Liver (tissue), 9 donors: ENCODE results near the gene ITGA7. TPM values are rescaled to one million over a fixed set of nuclear protein-coding genes. Genes with fewer than 3 reads are reported as not detected.

Source experiments
- DNase-seq: peaks from one replicate; pipeline ENCODE4 v3.0.0-alpha.2; 2017; ENCODE audit warnings: low spot score
- H3K27ac ChIP-seq, 2 donors: one replicate each; pipeline ENCODE4 v1.7.0; 2013; ENCODE audit warnings: inconsistent platforms in 2 of 2, low read length in 2 of 2, control low read depth in 1 of 2, low read depth in 1 of 2, mild to moderate bottlenecking in 1 of 2
- H3K27me3 ChIP-seq, 4 donors: one replicate each; pipeline versions ENCODE4 v1.6.1 to v1.7.0; 2013; ENCODE audit warnings: low read length in 3 of 4, inconsistent platforms in 1 of 4, mild to moderate bottlenecking in 1 of 4, moderate library complexity in 1 of 4; ENCODE audit not compliant: control insufficient read depth in 4 of 4, insufficient read depth in 4 of 4
- H3K36me3 ChIP-seq, 4 donors: one replicate each; pipeline versions ENCODE4 v1.6.1 to v1.7.0; 2013; ENCODE audit warnings: low read length in 3 of 4, mild to moderate bottlenecking in 3 of 4, low read depth in 1 of 4, moderate library complexity in 1 of 4; ENCODE audit not compliant: control insufficient read depth in 4 of 4, insufficient read depth in 3 of 4
- H3K4me1 ChIP-seq, 4 donors: one replicate each; pipeline versions ENCODE4 v1.6.1 to v1.7.0; 2013; ENCODE audit warnings: low read length in 3 of 4, mild to moderate bottlenecking in 3 of 4, moderate library complexity in 1 of 4; ENCODE audit not compliant: control insufficient read depth in 4 of 4, insufficient read depth in 4 of 4
- H3K4me3 ChIP-seq, 3 donors: one replicate each; pipeline versions ENCODE4 v1.6.1 to v1.7.0; 2013; ENCODE audit warnings: low read length in 3 of 3, control low read depth in 1 of 3, low read depth in 1 of 3, mild to moderate bottlenecking in 1 of 3
- H3K9ac ChIP-seq, 2 donors: one replicate each; pipeline ENCODE4 v1.7.0; 2013; ENCODE audit warnings: low read length in 2 of 2, mild to moderate bottlenecking in 2 of 2, moderate library complexity in 2 of 2, control low read depth in 1 of 2, low read depth in 1 of 2
- H3K9me3 ChIP-seq, 4 donors: one replicate each; pipeline versions ENCODE4 v1.6.1 to v1.7.0; 2013; ENCODE audit warnings: low read length in 3 of 4; ENCODE audit not compliant: control insufficient read depth in 4 of 4
- ATF3 ChIP-seq: IDR thresholded peaks from 2 replicates; pipeline ENCODE4 v1.6.1; 2016; ENCODE audit warnings: antibody characterized with exemption
- EGR1 ChIP-seq, 2 donors: IDR thresholded peaks; 2 replicates each; pipeline ENCODE4 v1.6.1; 2016 to 2018; ENCODE audit warnings: antibody characterized with exemption in 2 of 2, low read depth in 2 of 2
- FOXA1 ChIP-seq: IDR thresholded peaks from 2 replicates; pipeline ENCODE4 v1.6.1; 2016; ENCODE audit warnings: antibody characterized with exemption
- FOXA2 ChIP-seq: IDR thresholded peaks from 2 replicates; pipeline ENCODE4 v1.6.1; 2016; ENCODE audit warnings: antibody characterized with exemption
- GABPA ChIP-seq, 2 donors: IDR thresholded peaks in 1 of 2; conservative IDR thresholded peaks in 1 of 2; 2 replicates each; pipeline ENCODE4 v1.6.1; 2016; ENCODE audit warnings: antibody characterized with exemption in 2 of 2, mild to moderate bottlenecking in 1 of 2, moderate library complexity in 1 of 2
- HNF4A ChIP-seq, 2 donors: conservative IDR thresholded peaks; 2 replicates each; pipeline ENCODE4 v1.6.1; 2016; ENCODE audit warnings: antibody characterized with exemption in 2 of 2, mild to moderate bottlenecking in 2 of 2
- HNF4G ChIP-seq: IDR thresholded peaks from 2 replicates; pipeline ENCODE4 v1.6.1; 2016; ENCODE audit warnings: antibody characterized with exemption
- JUND ChIP-seq, 2 donors: IDR thresholded peaks; 2 replicates each; pipeline ENCODE4 v1.6.1; 2016; ENCODE audit warnings: antibody characterized with exemption in 2 of 2
- NR2F2 ChIP-seq: IDR thresholded peaks from 2 replicates; pipeline ENCODE4 v1.6.1; 2016; ENCODE audit warnings: antibody characterized with exemption
- RAD21 ChIP-seq, 2 donors: IDR thresholded peaks; 2 replicates each; pipeline ENCODE4 v1.6.1; 2016; ENCODE audit warnings: antibody characterized with exemption in 2 of 2, mild to moderate bottlenecking in 2 of 2
- REST ChIP-seq: IDR thresholded peaks from 2 replicates; pipeline ENCODE4 v1.6.1; 2016; ENCODE audit warnings: antibody characterized with exemption, mild to moderate bottlenecking
- RXRA ChIP-seq, 2 donors: IDR thresholded peaks; 2 replicates each; pipeline ENCODE4 v1.6.1; 2017 to 2018; ENCODE audit warnings: antibody characterized with exemption in 2 of 2, mild to moderate bottlenecking in 1 of 2
- TAF1 ChIP-seq: conservative IDR thresholded peaks from 2 replicates; pipeline ENCODE4 v1.6.1; 2016; ENCODE audit warnings: antibody characterized with exemption, mild to moderate bottlenecking
- YY1 ChIP-seq: IDR thresholded peaks from 2 replicates; pipeline ENCODE4 v1.6.1; 2016; ENCODE audit warnings: antibody characterized with exemption, mild to moderate bottlenecking
- WGBS: extraction: QIAGEN DNeasy Blood & Tissue Kit; methylation state at CpG from one replicate; pipeline ENCODE4 v1.1.7; 2013; 5-methylcytosine and 5-hydroxymethylcytosine counted together
- polyA plus RNA-seq, 2 donors: library from polyadenylated mRNA; stranded (reverse) in 1 of 2; unstranded in 1 of 2; fragments of 200-250 nt in 1 of 2; fragments of >200 nt in 1 of 2; fragmentation: Nextera tagmentation in 1 of 2; extraction: Ambion mirVana in 1 of 2; gene quantifications; one replicate each; pipeline versions ENCODE4 v1.2.1 to v1.2.3, GENCODE V29; 2013 to 2015
- total RNA-seq, 2 donors: library from RNA; depleted of rRNA; stranded (reverse); fragments of >200 nt; gene quantifications; one replicate each; pipeline ENCODE4 v1.2.3, GENCODE V29; 2014
- donor health status: healthy.
- donor health status: healthy.
- donor health status: healthy.
- donor health status: healthy.
- donor health status: healthy.

Gene ITGA7
- total and polyA plus RNA-seq, 4 donors = 0.98 to 4.9 (median 3.3) TPM

GRCh38 chr12:55703901-55704761 lies 3.6 kb downstream of the ITGA7 start:
- Histone ChIP-seq H3K4me3 (no peak overlapping the region), H3K9ac (no peak overlapping the region), H3K4me1 (peaks cover 0 to 9% (median 3%) of the 10 kb centered on the region in 4 donors), H3K27ac (no peak overlapping the region), H3K9me3 (no peaks in the 10 kb centered on the region), H3K36me3 (no peaks in the 10 kb centered on the region), H3K27me3 (no peaks in the 10 kb centered on the region)
- TF ChIP-seq NR2F2 (no peak), HNF4G (no peak), YY1 (no peak), FOXA1 (no peak), ATF3 (no peak), EGR1 (IDR thresholded peaks at IDR 0.05; ENCODE audit: low read depth in 2 of 2) (no peak), JUND (IDR thresholded peaks at IDR 0.05) (no peak), RAD21 (IDR thresholded peaks at IDR 0.05) (no peak), REST (no peak), GABPA (IDR thresholded peaks at IDR 0.05 in 1 of 2, conservative IDR thresholded peaks at IDR 0.05 in 1 of 2) (no peak), HNF4A (conservative IDR thresholded peaks at IDR 0.05) (no peak), FOXA2 (no peak)
- DNase-seq = no peak
- WGBS = 91% methylated on average over 6 of the region's 6 CpGs

- TF ChIP-seq REST = no peak
- no peak for TF ChIP-seq FOXA1
- TF ChIP-seq TAF1 = no peak
- TF ChIP-seq JUND (IDR thresholded peaks at IDR 0.05) = no peak
- no peak for TF ChIP-seq RAD21 (IDR thresholded peaks at IDR 0.05)
- no peak for TF ChIP-seq RXRA (IDR thresholded peaks at IDR 0.05)
- no peak for TF ChIP-seq HNF4A (conservative IDR thresholded peaks at IDR 0.05)
- TF ChIP-seq NR2F2 = no peak
- Histone ChIP-seq H3K27ac (no peak overlapping the region), H3K36me3 (no peaks in the 10 kb centered on the region), H3K9me3 (no peaks in the 10 kb centered on the region), H3K27me3 (no peaks in the 10 kb centered on the region), H3K4me3 (no peak overlapping the region), H3K9ac (no peak overlapping the region), H3K4me1 (peaks cover 0 to 5% (median 3%) of the 10 kb centered on the region in 4 donors)
- DNase-seq = no peak
- 82% methylated on average over 2 of the region's 2 CpGs for WGBS
Measured at GRCh38 chr12:55703288-55703687, 4.4 kb downstream of the ITGA7 start.
